ENCODE results near the gene FRMPD2. TPM values are rescaled to one million over a fixed set of nuclear protein-coding genes. Genes with fewer than 3 reads are reported as not detected.

Gene FRMPD2
- total and polyA plus RNA-seq, 4 donors, result 0.28 TPM; not detected in 3

GRCh38 chr10:48235501-48235900 is 39.0 kb downstream of the FRMPD2 start:
- Histone ChIP-seq H3K9me3 (ENCODE audit: control insufficient read depth in 4 of 4, low read length in 3 of 4) (no peaks in the 10 kb centered on the region), H3K4me3 (ENCODE audit: low read depth in 1 of 3, low read length in 3 of 3) (no peak overlapping the region), H3K9ac (ENCODE audit: low read depth in 1 of 2, low read length in 2 of 2) (no peak overlapping the region), H3K27ac (ENCODE audit: low read depth in 1 of 2, low read length in 2 of 2) (no peak overlapping the region), H3K4me1 (ENCODE audit: control insufficient read depth in 4 of 4, insufficient read depth in 4 of 4, low read length in 3 of 4) (no peaks in the 10 kb centered on the region), H3K27me3 (ENCODE audit: control insufficient read depth in 4 of 4, insufficient read depth in 4 of 4, low read length in 3 of 4) (no peaks in the 10 kb centered on the region), H3K36me3 (ENCODE audit: control insufficient read depth in 4 of 4, insufficient read depth in 3 of 4, low read depth in 1 of 4, low read length in 3 of 4) (no peaks in the 10 kb centered on the region)
- 92% methylated on average over 4 of the region's 4 CpGs for WGBS
- no peak for DNase-seq (ENCODE audit: low spot score)
- TF ChIP-seq ATF3 (IDR thresholded peaks at IDR 0.05) (no peak), EGR1 (IDR thresholded peaks at IDR 0.05; ENCODE audit: low read depth in 2 of 2) (no peak), CTCF (IDR thresholded peaks at IDR 0.05; ENCODE audit: low read depth, low read length, missing input control) (no peak), TAF1 (conservative IDR thresholded peaks at IDR 0.05) (no peak), RXRA (IDR thresholded peaks at IDR 0.05) (no peak), GABPA (IDR thresholded peaks at IDR 0.05 in 1 of 2, conservative IDR thresholded peaks at IDR 0.05 in 1 of 2) (no peak)
- TF ChIP-seq, protein P1, sequence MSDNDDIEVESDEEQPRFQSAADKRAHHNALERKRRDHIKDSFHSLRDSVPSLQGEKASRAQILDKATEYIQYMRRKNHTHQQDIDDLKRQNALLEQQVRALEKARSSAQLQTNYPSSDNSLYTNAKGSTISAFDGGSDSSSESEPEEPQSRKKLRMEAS (IDR thresholded peaks at IDR 0.05), result no peak

DNA sequence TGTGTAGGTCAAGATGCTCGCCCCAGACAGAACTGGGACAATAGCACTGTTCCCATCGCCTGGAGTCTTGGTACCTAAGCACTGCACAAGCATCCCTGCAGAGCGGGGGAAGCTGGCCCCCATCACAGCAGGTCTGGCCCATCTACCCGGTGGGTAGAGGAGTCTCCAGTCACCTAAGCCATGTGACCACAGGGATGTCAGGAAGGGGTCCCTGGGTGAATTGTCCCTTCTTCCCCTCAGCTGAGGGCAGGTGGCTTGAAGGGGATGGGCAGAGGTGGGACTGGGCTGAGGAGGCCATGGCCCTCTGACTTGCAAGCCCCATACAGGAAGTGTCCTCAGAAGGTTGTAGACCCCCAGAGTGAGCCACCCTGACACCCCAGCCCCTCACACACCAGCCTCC is 39.7 kb downstream of the FRMPD2 start:
- Histone ChIP-seq H3K4me3 (ENCODE audit: low read depth in 1 of 3, low read length in 3 of 3) (no peak overlapping the region), H3K4me1 (ENCODE audit: control insufficient read depth in 4 of 4, insufficient read depth in 4 of 4, low read length in 3 of 4) (no peaks in the 10 kb centered on the region), H3K9me3 (ENCODE audit: control insufficient read depth in 4 of 4, low read length in 3 of 4) (no peaks in the 10 kb centered on the region), H3K36me3 (ENCODE audit: control insufficient read depth in 4 of 4, insufficient read depth in 3 of 4, low read depth in 1 of 4, low read length in 3 of 4) (no peaks in the 10 kb centered on the region), H3K9ac (ENCODE audit: low read depth in 1 of 2, low read length in 2 of 2) (no peak overlapping the region), H3K27me3 (ENCODE audit: control insufficient read depth in 4 of 4, insufficient read depth in 4 of 4, low read length in 3 of 4) (no peaks in the 10 kb centered on the region), H3K27ac (ENCODE audit: low read depth in 1 of 2, low read length in 2 of 2) (no peak overlapping the region)
- 93% methylated on average over 4 of the region's 4 CpGs for WGBS
- TF ChIP-seq FOXA1 (IDR thresholded peaks at IDR 0.05) (no peak), SP1 (IDR thresholded peaks at IDR 0.05) (no peak)
- DNase-seq (ENCODE audit: low spot score), result no peak

DNA sequence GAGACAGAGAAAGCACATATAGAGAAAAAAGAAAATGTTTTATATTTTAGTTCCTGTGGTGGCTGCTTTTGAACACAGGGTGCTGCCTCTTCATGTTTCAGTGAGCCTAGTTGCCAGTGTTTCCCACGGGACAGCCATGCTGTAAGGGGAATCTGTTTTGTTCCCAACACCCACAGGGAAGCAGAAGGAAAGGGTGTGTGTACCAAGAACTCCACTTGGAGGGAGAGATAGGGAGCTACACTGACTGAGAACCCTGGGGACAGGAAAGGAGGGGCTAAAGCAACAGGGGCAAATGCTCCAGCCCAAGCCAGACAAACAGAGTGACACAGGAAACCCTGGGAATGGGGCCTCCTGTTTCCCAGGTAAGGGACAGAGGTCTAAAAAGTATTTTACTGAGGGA is 40.2 kb downstream of the FRMPD2 start:
- Histone ChIP-seq H3K9ac (ENCODE audit: low read depth in 1 of 2, low read length in 2 of 2) (no peak overlapping the region), H3K27me3 (ENCODE audit: control insufficient read depth in 4 of 4, insufficient read depth in 4 of 4, low read length in 3 of 4) (no peaks in the 10 kb centered on the region), H3K4me1 (ENCODE audit: control insufficient read depth in 4 of 4, insufficient read depth in 4 of 4, low read length in 3 of 4) (no peaks in the 10 kb centered on the region), H3K27ac (ENCODE audit: low read depth in 1 of 2, low read length in 2 of 2) (no peak overlapping the region), H3K9me3 (ENCODE audit: control insufficient read depth in 4 of 4, low read length in 3 of 4) (no peaks in the 10 kb centered on the region), H3K4me3 (ENCODE audit: low read depth in 1 of 3, low read length in 3 of 3) (no peak overlapping the region), H3K36me3 (ENCODE audit: control insufficient read depth in 4 of 4, insufficient read depth in 3 of 4, low read depth in 1 of 4, low read length in 3 of 4) (no peaks in the 10 kb centered on the region)
- no peak for TF ChIP-seq RAD21 (IDR thresholded peaks at IDR 0.05)
- TF ChIP-seq NR2F2 (IDR thresholded peaks at IDR 0.05), result no peak
- no peak for TF ChIP-seq EGR1 (IDR thresholded peaks at IDR 0.05; ENCODE audit: low read depth in 2 of 2)
- no peak for TF ChIP-seq ZBTB33 (IDR thresholded peaks at IDR 0.05)
- no peak for TF ChIP-seq RXRA (IDR thresholded peaks at IDR 0.05)
- TF ChIP-seq YY1 (IDR thresholded peaks at IDR 0.05), result no peak
- TF ChIP-seq GABPA (IDR thresholded peaks at IDR 0.05 in 1 of 2, conservative IDR thresholded peaks at IDR 0.05 in 1 of 2), result no peak
- DNase-seq (ENCODE audit: low spot score), result peak; percentile 9
- 70% methylated on average over 1 of the region's 1 CpG for WGBS
